Brain microvascular endothelial cell (primary cell): ENCODE measurements around the gene TMTC1.

Experiments used
- DNase-seq: peaks from one replicate; pipeline ENCODE4 v3.0.0-alpha.2; 2020
- H3K27ac ChIP-seq: fragments of 250-450 bp; sonication (Bioruptor Pico); 2 replicates; pipeline ENCODE4 v1.5.1; 2020; ENCODE audit warnings: mild to moderate bottlenecking, moderate library complexity
- H3K27me3 ChIP-seq: fragments of 250-450 bp; sonication (Bioruptor Pico); replicated peaks from 2 replicates; pipeline ENCODE4 v1.5.1; 2020; ENCODE audit warnings: mild to moderate bottlenecking
- H3K36me3 ChIP-seq: fragments of 250-450 bp; sonication (Bioruptor Pico); replicated peaks from 2 replicates; pipeline ENCODE4 v1.5.1; 2020; ENCODE audit warnings: mild to moderate bottlenecking
- H3K4me3 ChIP-seq: 2 replicates; pipeline ENCODE4 v1.5.1; 2011; ENCODE audit warnings: low read depth, mild to moderate bottlenecking, control low read depth, low read length, moderate library complexity
- CTCF ChIP-seq: IDR thresholded peaks from 2 replicates; pipeline ENCODE4 v1.5.1; 2011; ENCODE audit warnings: low read depth, mild to moderate bottlenecking, moderate library complexity, low read length, control low read depth, inconsistent platforms; ENCODE audit errors: missing control alignments
- in situ Hi-C: cut with HindIII; loops from 2 replicates; pipeline ENCODE4 v1.10.0; 2017; ENCODE audit warnings: low sequenced_read_pairs, low pct_ligation_motif_present

TMTC1 gene

GRCh38 chr12:29734734-29735133 lies 49.0 kb downstream of the TMTC1 start:
- Histone ChIP-seq H3K4me3 (no peak overlapping the region), H3K36me3 (no peaks in the 10 kb centered on the region), H3K27ac (no peak overlapping the region), H3K27me3 (no peaks in the 10 kb centered on the region)
- DNase-seq, result no peak
- in situ Hi-C loops, result no loop called here
- TF ChIP-seq CTCF, result no peak

GRCh38 chr12:29734305-29734704 lies 49.4 kb downstream of the TMTC1 start:
- no peak for TF ChIP-seq CTCF
- no peak overlapping the region for H3K27ac ChIP-seq
- DNase-seq, result no peak
- H3K27me3 ChIP-seq, result no peaks in the 10 kb centered on the region
- H3K36me3 ChIP-seq, result no peaks in the 10 kb centered on the region
- in situ Hi-C loops, result no loop called here
- H3K4me3 ChIP-seq, result no peak overlapping the region

GRCh38 chr12:29733501-29733900 lies 50.2 kb downstream of the TMTC1 start:
- no peak for DNase-seq

GRCh38 chr12:29733060-29733459 lies 50.7 kb downstream of the TMTC1 start:
- in situ Hi-C loops, result no loop called here
- no peak for DNase-seq
- Histone ChIP-seq H3K36me3 (no peaks in the 10 kb centered on the region), H3K4me3 (no peak overlapping the region), H3K27me3 (no peaks in the 10 kb centered on the region), H3K27ac (no peak overlapping the region)
- no peak for TF ChIP-seq CTCF

More at GRCh38 chr12:29733501-29733900, 50.2 kb downstream of the TMTC1 start:
- no peaks in the 10 kb centered on the region for H3K27me3 ChIP-seq
- in situ Hi-C loops, result no loop called here
- no peaks in the 10 kb centered on the region for H3K36me3 ChIP-seq
- TF ChIP-seq CTCF, result no peak
- no peak overlapping the region for H3K4me3 ChIP-seq
- no peak overlapping the region for H3K27ac ChIP-seq

GRCh38 chr12:29732593-29732992 lies 51.1 kb downstream of the TMTC1 start:
- in situ Hi-C loops, result no loop called here
- Histone ChIP-seq H3K27ac (no peak overlapping the region), H3K36me3 (no peaks in the 10 kb centered on the region), H3K4me3 (no peak overlapping the region), H3K27me3 (no peaks in the 10 kb centered on the region)
- no peak for DNase-seq
- TF ChIP-seq CTCF, result no peak

GRCh38 chr12:29732191-29732590 lies 51.6 kb downstream of the TMTC1 start:
- in situ Hi-C loops, result no loop called here
- H3K36me3 ChIP-seq, result no peaks in the 10 kb centered on the region
- H3K27me3 ChIP-seq, result no peaks in the 10 kb centered on the region
- no peak for TF ChIP-seq CTCF
- DNase-seq, result peak; percentile 47
- no peak overlapping the region for H3K27ac ChIP-seq
- H3K4me3 ChIP-seq, result no peak overlapping the region
